A549 treated with DMSO at 1 μM for 4 hours (cell line): ENCODE data around the gene CFAP107. TPM values are rescaled to one million over a fixed set of nuclear protein-coding genes. Genes with fewer than 3 reads are reported as not detected.

Experiments used
- total RNA-seq: library from RNA; stranded (reverse); fragments of 200-300 nt; extraction: Qiagen RNA extraction; gene quantifications from 5 replicates; pipeline ENCODE4 v1.2.3, GENCODE V29; 2022; ENCODE audit warnings: low read depth

Gene CFAP107, protein sequence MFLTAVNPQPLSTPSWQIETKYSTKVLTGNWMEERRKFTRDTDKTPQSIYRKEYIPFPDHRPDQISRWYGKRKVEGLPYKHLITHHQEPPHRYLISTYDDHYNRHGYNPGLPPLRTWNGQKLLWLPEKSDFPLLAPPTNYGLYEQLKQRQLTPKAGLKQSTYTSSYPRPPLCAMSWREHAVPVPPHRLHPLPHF
- total RNA-seq, result not detected in 5 replicates

DNA sequence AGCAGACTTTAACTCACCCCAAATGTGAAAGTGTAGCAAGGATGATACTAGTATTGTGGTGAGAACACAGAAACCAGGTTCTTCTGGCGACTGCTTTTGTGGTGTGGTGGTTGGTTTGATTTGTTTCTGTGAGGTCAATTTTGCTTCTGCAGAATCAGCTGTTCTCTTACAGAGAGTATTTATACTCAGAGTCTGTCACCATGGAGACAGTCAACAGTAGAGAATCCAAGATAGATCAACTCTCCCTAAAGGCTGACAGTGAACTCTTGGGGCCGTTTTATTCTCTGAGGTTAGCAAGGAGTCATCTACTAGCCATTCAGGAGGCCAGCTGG, at the start of gene CFAP107:
Gene CFAP107, plus strand, starts transcription at position 209 of the 332 bp plus-strand sequence. CDS start 231 bp downstream, outside the sequence.

DNA sequence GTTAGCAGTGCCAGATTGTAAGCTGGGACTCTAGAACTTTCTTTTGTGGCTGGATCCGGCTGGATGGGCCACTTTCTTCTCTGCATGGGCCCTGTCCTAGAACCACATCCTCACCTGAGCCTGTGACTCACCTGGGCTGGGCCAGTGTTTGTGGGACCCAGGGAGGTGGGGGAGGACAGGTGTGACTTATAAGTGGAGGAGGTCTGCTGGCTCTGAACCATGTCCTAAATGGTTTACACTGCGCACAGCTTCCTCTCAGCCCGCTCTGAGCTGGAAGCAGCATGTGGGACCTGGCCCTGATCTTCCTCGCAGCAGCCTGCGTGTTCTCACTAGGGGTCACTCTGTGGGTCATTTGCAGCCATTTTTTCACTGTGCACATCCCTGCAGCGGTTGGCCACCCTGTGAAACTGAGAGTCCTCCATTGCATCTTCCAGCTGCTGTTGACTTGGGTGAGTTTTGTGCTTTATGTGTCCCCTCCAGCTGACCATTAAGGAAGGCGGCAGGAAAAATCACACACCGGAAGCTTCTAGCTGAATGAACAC, 30.0 kb upstream of the CFAP107 start, which contains the start of gene AADACL3:
Gene AADACL3, plus strand, starts transcription at position 215 of the 542 bp plus-strand sequence. Its CDS starts 67 bp downstream, at position 282.

DNA sequence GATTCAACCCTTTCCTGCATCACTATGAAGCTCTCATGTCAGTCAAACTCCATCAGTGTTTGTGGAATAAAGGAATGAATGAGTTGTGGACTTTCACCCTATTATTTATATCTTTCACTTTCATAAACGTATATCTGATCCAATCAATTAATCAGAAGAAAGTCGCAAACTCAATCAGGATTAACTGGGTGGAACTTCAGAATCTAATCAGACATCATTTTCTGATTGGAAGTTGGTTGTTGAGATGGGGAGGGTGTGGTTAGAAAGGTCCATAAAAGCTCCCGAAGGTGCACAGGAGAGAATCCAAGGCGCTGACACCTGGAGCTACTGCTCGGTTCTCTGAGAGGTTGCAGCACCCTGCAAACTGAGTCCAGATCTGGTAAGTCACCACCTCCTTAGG, 27.4 kb downstream of the CFAP107 start, which contains the start of gene PRAMEF12:
Gene PRAMEF12, plus strand, starts transcription at position 301 of the 400 bp plus-strand sequence. CDS start 1,130 bp downstream, outside the sequence.

DNA sequence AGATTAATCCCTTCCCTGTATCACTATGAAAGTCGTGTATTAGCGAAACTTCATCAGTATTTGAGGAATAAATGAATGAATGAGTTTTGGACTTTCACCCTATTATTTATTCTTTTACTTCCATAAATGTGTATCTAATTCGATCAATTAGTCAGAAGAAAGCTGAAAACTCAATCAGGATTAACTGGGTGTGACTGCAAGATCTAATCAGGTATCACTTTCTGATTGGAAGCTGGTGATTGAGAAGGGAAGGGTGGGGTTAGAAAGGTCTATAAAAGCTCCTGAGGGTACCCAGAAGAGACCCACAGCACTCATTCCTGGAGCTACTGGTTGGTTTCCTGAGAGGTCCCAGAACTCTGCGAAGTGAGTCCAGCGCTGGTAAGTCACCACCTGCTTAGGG, 45.1 kb downstream of the CFAP107 start, which contains the start of gene PRAMEF1:
Gene PRAMEF1, plus strand, starts transcription at position 301 of the 400 bp plus-strand sequence. CDS start 1,831 bp downstream, outside the sequence.

Other genes with a start within 250 kb of the CFAP107 start
- gene DHRS3, start 128.0 kb upstream of the CFAP107 start, total RNA-seq, result 42.2 to 64.4 TPM (median 56.3 TPM) in 5 replicates
- not detected in 5 replicates for gene AADACL4, start 102.1 kb upstream of the CFAP107 start, total RNA-seq
- gene AADACL3, start 30.1 kb upstream of the CFAP107 start, total RNA-seq, result not detected in 5 replicates
- gene PRAMEF12, start 27.5 kb downstream of the CFAP107 start, total RNA-seq, result not detected in 5 replicates
- gene PRAMEF1, start 45.2 kb downstream of the CFAP107 start, total RNA-seq, result not detected in 5 replicates
- not detected in 5 replicates for gene PRAMEF11, start 85.2 kb downstream of the CFAP107 start, total RNA-seq
- not detected in 5 replicates for gene HNRNPCL1, start 102.5 kb downstream of the CFAP107 start, total RNA-seq
- gene PRAMEF2, start 110.9 kb downstream of the CFAP107 start, total RNA-seq, result not detected in 5 replicates
- not detected in 5 replicates for gene PRAMEF4, start 140.0 kb downstream of the CFAP107 start, total RNA-seq
- gene PRAMEF10, start 152.1 kb downstream of the CFAP107 start, total RNA-seq, result not detected in 5 replicates
- gene PRAMEF7, start 170.4 kb downstream of the CFAP107 start, total RNA-seq, result not detected in 5 replicates
- gene PRAMEF6, start 201.4 kb downstream of the CFAP107 start, total RNA-seq, result not detected in 5 replicates